Measurements from ENCODE around the gene NCOR1.

- no peak for TF ChIP-seq CTCF (IDR thresholded peaks at IDR 0.05)
- TF ChIP-seq POLR2AphosphoS5 (IDR thresholded peaks at IDR 0.05): no peak
Observed at GRCh38 chr17:16044487-16044886, 170.8 kb downstream of the NCOR1 start.
